Spleen (tissue), 7 donors: ENCODE data around the gene PSPN.

Experiments
- POLR2AphosphoS5 ChIP-seq, 3 donors: sonication (generic); formaldehyde crosslinking; IDR thresholded peaks; one replicate each; pipeline ENCODE4 v1.5.1; 2017; ENCODE audit warnings: antibody characterized with exemption in 3 of 3
- TF ChIP-seq, protein P1 (sequence below), 11 experiments: fragments of 200-600 bp in 7 of 11; fragments of 450-650 bp in 4 of 11; sonication (generic) in 4 of 11; IDR thresholded peaks in 8 of 11; conservative IDR thresholded peaks in 3 of 11; 1 replicate in 7 of 11; 2 replicates in 4 of 11; pipeline versions ENCODE4 v1.4.0 to v1.8.0; 2016 to 2021; ENCODE audit warnings: antibody characterized with exemption in 11 of 11, inconsistent platforms in 4 of 11, mild to moderate bottlenecking in 1 of 11
- donor health status: DM: no; HTN: no; CAD: no; lungs with moderate emphysema.
- donor health status: DM: no; HTN: no; CAD: no.
- donor health status: DM: no; HTN: no; CAD: no.

DNA sequence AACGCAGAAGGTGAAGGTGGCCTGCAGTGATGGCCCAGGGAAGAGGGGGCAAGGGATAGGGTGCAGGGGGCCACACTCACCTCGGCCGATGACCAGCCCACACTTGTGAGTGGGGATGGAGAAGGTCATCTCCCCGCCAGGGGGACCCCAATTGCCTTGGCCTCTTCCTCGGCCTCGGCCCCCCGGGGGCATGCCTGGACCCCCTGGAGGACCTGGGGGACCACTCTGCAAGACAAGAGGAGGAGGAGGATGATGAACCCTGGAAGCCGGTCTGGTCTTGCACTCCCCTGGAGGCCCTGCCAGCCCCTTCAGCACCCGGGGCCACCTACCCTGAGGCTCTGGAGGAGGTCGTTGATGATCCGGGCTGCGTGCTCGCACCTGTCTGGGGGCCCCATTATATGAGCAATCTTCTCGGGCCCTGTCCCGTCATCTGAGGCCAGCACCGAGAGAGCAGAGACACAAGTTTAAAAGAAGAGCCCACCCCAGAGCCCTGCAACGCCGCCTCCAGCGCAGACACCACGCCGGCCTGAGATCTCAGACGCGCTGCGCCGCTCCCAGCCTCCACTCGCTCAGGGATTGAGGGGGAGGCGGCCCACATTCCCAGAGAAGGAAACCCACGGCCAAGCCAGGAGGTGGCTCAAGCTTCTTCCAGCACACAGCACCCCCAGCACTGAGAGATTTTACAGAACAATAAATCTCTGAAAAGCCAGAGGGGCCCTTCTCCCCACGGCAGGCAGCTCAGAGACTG is 41.1 kb upstream of the PSPN start:
- TF ChIP-seq, protein P1, sequence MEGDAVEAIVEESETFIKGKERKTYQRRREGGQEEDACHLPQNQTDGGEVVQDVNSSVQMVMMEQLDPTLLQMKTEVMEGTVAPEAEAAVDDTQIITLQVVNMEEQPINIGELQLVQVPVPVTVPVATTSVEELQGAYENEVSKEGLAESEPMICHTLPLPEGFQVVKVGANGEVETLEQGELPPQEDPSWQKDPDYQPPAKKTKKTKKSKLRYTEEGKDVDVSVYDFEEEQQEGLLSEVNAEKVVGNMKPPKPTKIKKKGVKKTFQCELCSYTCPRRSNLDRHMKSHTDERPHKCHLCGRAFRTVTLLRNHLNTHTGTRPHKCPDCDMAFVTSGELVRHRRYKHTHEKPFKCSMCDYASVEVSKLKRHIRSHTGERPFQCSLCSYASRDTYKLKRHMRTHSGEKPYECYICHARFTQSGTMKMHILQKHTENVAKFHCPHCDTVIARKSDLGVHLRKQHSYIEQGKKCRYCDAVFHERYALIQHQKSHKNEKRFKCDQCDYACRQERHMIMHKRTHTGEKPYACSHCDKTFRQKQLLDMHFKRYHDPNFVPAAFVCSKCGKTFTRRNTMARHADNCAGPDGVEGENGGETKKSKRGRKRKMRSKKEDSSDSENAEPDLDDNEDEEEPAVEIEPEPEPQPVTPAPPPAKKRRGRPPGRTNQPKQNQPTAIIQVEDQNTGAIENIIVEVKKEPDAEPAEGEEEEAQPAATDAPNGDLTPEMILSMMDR (IDR thresholded peaks at IDR 0.05 in 8 of 11, conservative IDR thresholded peaks at IDR 0.05 in 3 of 11) = no peak
- peak in 1 of 3 donors; percentile 35 for TF ChIP-seq POLR2AphosphoS5 (IDR thresholded peaks at IDR 0.05)
